Right lobe of liver (tissue), 4 donors: ENCODE results near the gene MTERF1.

Source experiments
- CTCF ChIP-seq, 4 donors: fragments of 200-600 bp in 3 of 4; fragments of 450-650 bp in 1 of 4; IDR thresholded peaks; one replicate each; pipeline versions ENCODE4 v1.5.1 to v1.8.0; 2016 to 2022; ENCODE audit warnings: antibody characterized with exemption in 4 of 4, mild to moderate bottlenecking in 2 of 4
- POLR2A ChIP-seq: fragments of 450-650 bp; IDR thresholded peaks from one replicate; pipeline ENCODE4 v1.6.1; 2017; ENCODE audit warnings: antibody characterized with exemption, mild to moderate bottlenecking
- donor health status: DM: no; HTN: no; CAD: no.
- donor health status: DM: no; HTN: no; CAD: no.
- donor health status: DM: no; HTN: yes; CAD: no.

GRCh38 chr7:91876391-91877133 lies 3.9 kb downstream of the MTERF1 start:
- TF ChIP-seq CTCF (IDR thresholded peaks at IDR 0.05), result no peak
- TF ChIP-seq POLR2A, result no peak
